Mucosa of descending colon (tissue), 3 donors: ENCODE results near the gene MT1E. TPM values are rescaled to one million over a fixed set of nuclear protein-coding genes. Genes with fewer than 3 reads are reported as not detected.

Experiments
- ATAC-seq: fragments of 200-7000 bp; cut with Tn5 transposase; one replicate; pipeline ENCODE4 v1.9.1; 2020; ENCODE audit warnings: mild to moderate bottlenecking, moderate library complexity
- DNase-seq, 3 donors: peaks; one replicate each; pipeline ENCODE4 v3.0.0-alpha.2; 2020
- H3K36me3 ChIP-seq: fragments of 200-600 bp; one replicate; pipeline ENCODE4 v1.8.0; 2021; ENCODE audit warnings: low read depth, mild to moderate bottlenecking
- H3K4me1 ChIP-seq: fragments of 200-600 bp; one replicate; pipeline ENCODE4 v1.8.0; 2021; ENCODE audit warnings: low read depth, mild to moderate bottlenecking
- H3K4me3 ChIP-seq: fragments of 200-600 bp; one replicate; pipeline ENCODE4 v1.8.0; 2021; ENCODE audit warnings: mild to moderate bottlenecking
- H3K9me3 ChIP-seq: fragments of 200-600 bp; one replicate; pipeline ENCODE4 v1.8.0; 2021; ENCODE audit warnings: mild to moderate bottlenecking
- intact Hi-C, 2 donors: fragments of 100-400 bp; cut with DNase I in 1 of 2; cut with micrococcal nuclease in 1 of 2; formaldehyde crosslinking; loops; one replicate each; pipeline versions ENCODE4 v1.11.0 to v1.11.1; 2022; cut with DNase I, micrococcal nuclease
- total RNA-seq, 3 donors: library from RNA; stranded (reverse); fragmentation: NEBNext Ultra II Directional in 2 of 3; extraction: Animal tissue kit (Norgen Biotek cat#: 25700) in 2 of 3; gene quantifications; one replicate each; pipeline versions ENCODE4 v1.2.1 to v1.2.4, GENCODE V29; 2021 to 2023
- TF ChIP-seq, protein P1 (sequence below): fragments of 200-600 bp; IDR thresholded peaks from one replicate; pipeline ENCODE4 v1.8.0; 2022; ENCODE audit warnings: antibody characterized with exemption, mild to moderate bottlenecking
- donor health status: DM: no; HTN: no; CAD: no; lungs with moderate emphysema.
- donor health status: DM: no; HTN: no; CAD: no.
- donor health status: DM: no; HTN: yes; CAD: no.

The MT1E gene
- total RNA-seq, 3 donors from 2014 or later = 86.6 to 343 (median 237) TPM

DNA sequence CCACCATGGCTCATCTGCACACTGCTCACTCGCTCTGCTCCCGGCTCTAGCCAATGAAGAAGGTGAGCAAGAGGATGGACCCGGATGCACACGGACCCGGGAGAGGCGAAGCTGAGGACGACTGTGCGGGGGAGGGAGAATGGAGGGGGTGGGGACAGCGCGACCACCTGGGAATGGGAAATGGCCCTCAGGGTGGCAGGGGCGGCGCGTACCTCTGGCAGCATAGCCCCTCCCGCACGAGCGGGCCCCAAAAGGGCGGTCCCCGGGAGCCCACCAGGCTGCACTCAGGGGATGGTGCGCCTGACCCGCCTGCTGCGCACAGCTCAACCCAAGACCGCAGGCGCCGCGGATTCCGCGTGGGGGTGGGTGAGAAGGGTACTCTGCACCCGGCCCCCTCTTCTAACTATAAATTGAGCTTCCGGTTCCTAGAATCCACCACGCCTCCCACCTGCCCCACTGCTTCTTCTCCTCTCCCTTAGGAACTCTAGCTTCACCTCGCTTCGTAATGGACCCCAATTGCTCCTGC lies 50.2 kb downstream of the MT1E start:
- Histone ChIP-seq H3K9me3 (no peaks in the 10 kb centered on the region), H3K4me1 (no peaks in the 10 kb centered on the region), H3K36me3 (no peaks in the 10 kb centered on the region), H3K4me3 (no peak overlapping the region)
- ATAC-seq (peak; percentile 72), DNase-seq (peak; percentile 54 to 69 (median 59))
- TF ChIP-seq, protein P1, sequence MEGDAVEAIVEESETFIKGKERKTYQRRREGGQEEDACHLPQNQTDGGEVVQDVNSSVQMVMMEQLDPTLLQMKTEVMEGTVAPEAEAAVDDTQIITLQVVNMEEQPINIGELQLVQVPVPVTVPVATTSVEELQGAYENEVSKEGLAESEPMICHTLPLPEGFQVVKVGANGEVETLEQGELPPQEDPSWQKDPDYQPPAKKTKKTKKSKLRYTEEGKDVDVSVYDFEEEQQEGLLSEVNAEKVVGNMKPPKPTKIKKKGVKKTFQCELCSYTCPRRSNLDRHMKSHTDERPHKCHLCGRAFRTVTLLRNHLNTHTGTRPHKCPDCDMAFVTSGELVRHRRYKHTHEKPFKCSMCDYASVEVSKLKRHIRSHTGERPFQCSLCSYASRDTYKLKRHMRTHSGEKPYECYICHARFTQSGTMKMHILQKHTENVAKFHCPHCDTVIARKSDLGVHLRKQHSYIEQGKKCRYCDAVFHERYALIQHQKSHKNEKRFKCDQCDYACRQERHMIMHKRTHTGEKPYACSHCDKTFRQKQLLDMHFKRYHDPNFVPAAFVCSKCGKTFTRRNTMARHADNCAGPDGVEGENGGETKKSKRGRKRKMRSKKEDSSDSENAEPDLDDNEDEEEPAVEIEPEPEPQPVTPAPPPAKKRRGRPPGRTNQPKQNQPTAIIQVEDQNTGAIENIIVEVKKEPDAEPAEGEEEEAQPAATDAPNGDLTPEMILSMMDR = no peak
- intact Hi-C loops = no loop called here

Other genes with a start within 250 kb of the MT1E start
- gene AMFR, start 200.2 kb upstream of the MT1E start, total RNA-seq = 100 to 1,000 TPM in 2 of 3 donors, 10 to 100 TPM in 1; 83.3 to 116 (median 102) TPM
- 10 to 100 TPM; 64.4 to 94.2 (median 74.9) TPM for gene NUDT21, start 174.4 kb upstream of the MT1E start, total RNA-seq
- gene OGFOD1, start 174.2 kb upstream of the MT1E start, total RNA-seq = 10 to 100 TPM; 17.4 to 27.8 (median 23.6) TPM
- 10 to 100 TPM; 26.9 to 33.4 (median 30.2) TPM for gene BBS2, start 105.8 kb upstream of the MT1E start, total RNA-seq
- gene MT4, start 60.7 kb upstream of the MT1E start, total RNA-seq = not detected
- 1 to 10 TPM in 2 of 3 donors, not detected in 1; 3.0 to 8.8 TPM for gene MT3, start 36.3 kb upstream of the MT1E start, total RNA-seq
- 100 to 1,000 TPM in 2 of 3 donors, 10 to 100 TPM in 1; 100.0 to 211 (median 206) TPM for gene MT2A, start 17.2 kb upstream of the MT1E start, total RNA-seq
- 10 to 100 TPM in 2 of 3 donors, 1 to 10 TPM in 1; 9.5 to 40.0 (median 23.3) TPM for gene MT1M, start 6.9 kb downstream of the MT1E start, total RNA-seq
- 1 to 10 TPM; 4.5 to 9.7 (median 8.9) TPM for gene MT1A, start 12.9 kb downstream of the MT1E start, total RNA-seq
- gene MT1B, start 26.1 kb downstream of the MT1E start, total RNA-seq = not detected
- 10 to 100 TPM in 2 of 3 donors, 1 to 10 TPM in 1; 6.1 to 35.5 (median 27.8) TPM for gene MT1F, start 32.2 kb downstream of the MT1E start, total RNA-seq
- gene MT1G, start 42.3 kb downstream of the MT1E start, total RNA-seq = 100 to 1,000 TPM in 1 of 3 donors, 10 to 100 TPM in 1, 1 to 10 TPM in 1; 7.3 to 210 (median 83.8) TPM
- 10 to 100 TPM in 1 of 3 donors, 1 to 10 TPM in 2; 1.5 to 52.8 (median 9.4) TPM for gene MT1H, start 44.0 kb downstream of the MT1E start, total RNA-seq
- 100 to 1,000 TPM in 1 of 3 donors, 10 to 100 TPM in 2; 78.3 to 157 (median 84.1) TPM for gene MT1X, start 56.7 kb downstream of the MT1E start, total RNA-seq
- 10 to 100 TPM; 31.0 to 45.6 (median 40.8) TPM for gene NUP93, start 104.3 kb downstream of the MT1E start, total RNA-seq
- gene SLC12A3, start 239.4 kb downstream of the MT1E start, total RNA-seq = not detected